SU-DHL-6 (cell line): ENCODE data around the gene CCDC30.

Experiments
- EZH2phosphoT487 ChIP-seq: fragments of 200-600 bp; sonication (generic), shearing (Covaris generic); conservative IDR thresholded peaks from 2 replicates; pipeline ENCODE4 v1.6.1; 2018; ENCODE audit warnings: mild to moderate bottlenecking, antibody characterized with exemption, low read length, moderate library complexity, mixed read lengths
- TF ChIP-seq, protein P1 (sequence below): fragments of 200-600 bp; sonication (generic); IDR thresholded peaks from one replicate; pipeline ENCODE4 v1.5.1; 2017; ENCODE audit warnings: antibody characterized with exemption, mild to moderate bottlenecking, low read length, moderate library complexity; ENCODE audit not compliant: insufficient read depth, poor library complexity, severe bottlenecking

DNA sequence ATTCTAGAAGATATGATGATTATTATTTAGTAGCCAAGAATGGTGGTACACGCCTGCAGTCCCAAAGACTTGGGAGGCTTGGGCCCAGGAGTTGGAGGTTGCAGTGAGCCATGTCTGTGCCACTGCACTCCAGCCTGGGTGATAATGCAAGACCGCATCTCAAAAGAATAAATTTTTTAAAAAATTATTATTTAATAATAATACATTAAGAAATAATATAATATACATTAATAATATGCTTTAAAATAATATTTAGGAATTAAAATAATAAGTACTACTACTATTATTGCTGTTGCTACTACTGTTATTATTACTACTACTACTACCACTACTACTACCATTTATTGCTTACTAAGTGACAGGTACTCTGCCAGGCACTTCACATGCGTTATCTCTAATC, 27.2 kb downstream of the CCDC30 start:
- TF ChIP-seq, protein P1, sequence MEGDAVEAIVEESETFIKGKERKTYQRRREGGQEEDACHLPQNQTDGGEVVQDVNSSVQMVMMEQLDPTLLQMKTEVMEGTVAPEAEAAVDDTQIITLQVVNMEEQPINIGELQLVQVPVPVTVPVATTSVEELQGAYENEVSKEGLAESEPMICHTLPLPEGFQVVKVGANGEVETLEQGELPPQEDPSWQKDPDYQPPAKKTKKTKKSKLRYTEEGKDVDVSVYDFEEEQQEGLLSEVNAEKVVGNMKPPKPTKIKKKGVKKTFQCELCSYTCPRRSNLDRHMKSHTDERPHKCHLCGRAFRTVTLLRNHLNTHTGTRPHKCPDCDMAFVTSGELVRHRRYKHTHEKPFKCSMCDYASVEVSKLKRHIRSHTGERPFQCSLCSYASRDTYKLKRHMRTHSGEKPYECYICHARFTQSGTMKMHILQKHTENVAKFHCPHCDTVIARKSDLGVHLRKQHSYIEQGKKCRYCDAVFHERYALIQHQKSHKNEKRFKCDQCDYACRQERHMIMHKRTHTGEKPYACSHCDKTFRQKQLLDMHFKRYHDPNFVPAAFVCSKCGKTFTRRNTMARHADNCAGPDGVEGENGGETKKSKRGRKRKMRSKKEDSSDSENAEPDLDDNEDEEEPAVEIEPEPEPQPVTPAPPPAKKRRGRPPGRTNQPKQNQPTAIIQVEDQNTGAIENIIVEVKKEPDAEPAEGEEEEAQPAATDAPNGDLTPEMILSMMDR = no peak
- TF ChIP-seq EZH2phosphoT487 = no peak
